ENCODE measurements around the gene FOXK2.
"Not testable (repeated sequence)": the region's sequence is repeated elsewhere in the genome, so short reads cannot be mapped to it uniquely, and the experiment has no call there.

- TF ChIP-seq CTCF (IDR thresholded peaks at IDR 0.05); NPAS2 (CRISPR knock-in tag; IDR thresholded peaks at IDR 0.05; ENCODE audit: borderline replicate concordance); HEYL (CRISPR knock-in tag; IDR thresholded peaks at IDR 0.05); ELK1 (IDR thresholded peaks at IDR 0.05; ENCODE audit: low read depth, low read length); EHF (CRISPR knock-in tag; IDR thresholded peaks at IDR 0.05); JUN (IDR thresholded peaks at IDR 0.05); POLR2A (IDR thresholded peaks at IDR 0.05; ENCODE audit: low read length); NR3C1 (IDR thresholded peaks at IDR 0.05); RAD21 (conservative IDR thresholded peaks at IDR 0.05 in 1 of 2, IDR thresholded peaks at IDR 0.05 in 1 of 2); ZNF302 (CRISPR knock-in tag; IDR thresholded peaks at IDR 0.05); NFE2L2 (conservative IDR thresholded peaks at IDR 0.05; ENCODE audit: low read length); HDAC2 (IDR thresholded peaks at IDR 0.05); BHLHE40 (IDR thresholded peaks at IDR 0.05; ENCODE audit: low read depth, low read length): not testable (repeated sequence)
These were observed 60.4 kb downstream of the FOXK2 start for GRCh38 chr17:82579969-82580368.
